Activated effector memory CD4-positive, alpha-beta T cell treated with Interleukin-2 at 50 U/mL for 16 hours (primary cell): Measurements from ENCODE around the gene STARD7.
"Not testable (repeated sequence)": the region's sequence is repeated elsewhere in the genome, so short reads cannot be mapped to it uniquely, and the experiment has no call there.

Experiments used
- DNase-seq: peaks from one replicate; pipeline ENCODE4 v3.0.0-alpha.2; 2020

STARD7 gene

GRCh38 chr2:96208143-96209010 lies at the start of gene STARD7:
Gene STARD7, minus strand, starts transcription at chr2:96208827. Its CDS starts 393 bp downstream, at chr2:96208434.
- DNase-seq = peak; percentile 96

- not testable (repeated sequence) for DNase-seq
These were observed 49.1 kb upstream of the STARD7 start for GRCh38 chr2:96257744-96258143.

- no peak for DNase-seq
These were observed 48.0 kb upstream of the STARD7 start for GRCh38 chr2:96256611-96257113.

GRCh38 chr2:96254571-96254970 lies 45.9 kb upstream of the STARD7 start:
- DNase-seq = no peak

- no peak for DNase-seq
These were observed 44.4 kb upstream of the STARD7 start for GRCh38 chr2:96253006-96253405.

- no peak for DNase-seq
These were observed 43.9 kb upstream of the STARD7 start for GRCh38 chr2:96252526-96252925.

- DNase-seq = no peak
These were observed 43.2 kb upstream of the STARD7 start for GRCh38 chr2:96251721-96252292.

- DNase-seq = no peak
These were observed 41.6 kb upstream of the STARD7 start for GRCh38 chr2:96250188-96250587.

GRCh38 chr2:96249654-96250053 lies 41.0 kb upstream of the STARD7 start:
- DNase-seq = no peak

- DNase-seq = no peak
These were observed 40.0 kb upstream of the STARD7 start for GRCh38 chr2:96248624-96249023.

GRCh38 chr2:96247896-96248295 lies 39.3 kb upstream of the STARD7 start:
- DNase-seq = no peak

- DNase-seq = no peak
These were observed 38.4 kb upstream of the STARD7 start for GRCh38 chr2:96247009-96247408.

- no peak for DNase-seq
These were observed 37.2 kb upstream of the STARD7 start for GRCh38 chr2:96245609-96246390.

- no peak for DNase-seq
These were observed 35.2 kb upstream of the STARD7 start for GRCh38 chr2:96243843-96244242.

GRCh38 chr2:96241900-96242611 lies 33.4 kb upstream of the STARD7 start:
- peak; percentile 33 for DNase-seq

GRCh38 chr2:96241227-96241626 lies 32.6 kb upstream of the STARD7 start:
- no peak for DNase-seq

- no peak for DNase-seq
These were observed 31.9 kb upstream of the STARD7 start for GRCh38 chr2:96240341-96241038.

GRCh38 chr2:96239745-96240264 lies 31.2 kb upstream of the STARD7 start:
- no peak for DNase-seq

GRCh38 chr2:96239091-96239490 lies 30.5 kb upstream of the STARD7 start:
- DNase-seq = no peak

GRCh38 chr2:96238266-96238665 lies 29.6 kb upstream of the STARD7 start:
- DNase-seq = no peak

GRCh38 chr2:96236882-96237281 lies 28.3 kb upstream of the STARD7 start:
- no peak for DNase-seq

GRCh38 chr2:96233880-96234316 lies 25.3 kb upstream of the STARD7 start:
- no peak for DNase-seq
